IMR-90 (cell line): ENCODE measurements around the gene PSMG4. TPM values are rescaled to one million over a fixed set of nuclear protein-coding genes. Genes with fewer than 3 reads are reported as not detected.

Experiments used
- ATAC-seq: fragments of 200-7000 bp; cut with Tn5 transposase; 2 replicates; pipeline ENCODE4 v1.9.1; 2020; ENCODE audit warnings: low read depth, mild to moderate bottlenecking, moderate library complexity
- BruUV-seq: library from RNA; stranded (reverse); fragments of 400-500 nt; replicated peaks from 2 replicates; lab custom pipeline; 2021; lab: Mats Ljungman, UMichigan
- CTCF ChIA-PET: fragments of 300-600 bp; formaldehyde crosslinking; extraction: SDS; loops from one replicate; lab custom pipeline; 2021; ENCODE audit warnings: antibody characterized with exemption; lab: Yijun Ruan, JAX
- POLR2A ChIA-PET: fragments of 300-600 bp; sonication (Branson Sonifier 250); formaldehyde crosslinking; loops from one replicate; lab custom pipeline; 2022; ENCODE audit warnings: antibody characterized with exemption; ENCODE audit not compliant: unreplicated experiment; lab: Charles Lee
- DNase-seq: peaks from one replicate; pipeline ENCODE4 v3.0.0; 2013
- H2AFZ ChIP-seq: replicated peaks from 2 replicates; pipeline ENCODE3; 2013; ENCODE audit warnings: low read length, mild to moderate bottlenecking; ENCODE audit not compliant: poor library complexity
- H2AK5ac ChIP-seq: 2 replicates; pipeline ENCODE4 v1.6.1; 2013; ENCODE audit warnings: low read depth, low read length, inconsistent platforms
- H2AK9ac ChIP-seq: replicated peaks from 2 replicates; pipeline ENCODE3; 2013; ENCODE audit warnings: mild to moderate bottlenecking, low read depth, low read length, moderate library complexity; ENCODE audit not compliant: poor library complexity
- H2BK120ac ChIP-seq: 2 replicates; pipeline ENCODE4 v1.6.1; 2013; ENCODE audit warnings: low read depth, low read length, inconsistent platforms
- H2BK15ac ChIP-seq: 3 replicates; pipeline ENCODE4 v1.6.1; 2013; ENCODE audit warnings: low read depth, low read length, inconsistent platforms
- H2BK20ac ChIP-seq: 2 replicates; pipeline ENCODE4 v1.6.1; 2013; ENCODE audit warnings: low read depth, mild to moderate bottlenecking, inconsistent platforms, low read length, moderate library complexity
- H2BK5ac ChIP-seq: 2 replicates; pipeline ENCODE4 v1.6.1; 2013; ENCODE audit warnings: mild to moderate bottlenecking, low read depth, low read length, inconsistent platforms; ENCODE audit not compliant: poor library complexity, severe bottlenecking
- H3K14ac ChIP-seq: replicated peaks from 2 replicates; pipeline ENCODE4 v1.6.1; 2013; ENCODE audit warnings: low read depth, low read length, inconsistent platforms
- H3K18ac ChIP-seq: 2 replicates; pipeline ENCODE4 v1.6.1; 2013; ENCODE audit warnings: low read depth, low read length, control low read depth
- H3K23ac ChIP-seq: 2 replicates; pipeline ENCODE4 v1.6.1; 2013; ENCODE audit warnings: low read depth, low read length, inconsistent platforms
- H3K27ac ChIP-seq: 2 replicates; pipeline ENCODE4 v1.5.1; 2013; ENCODE audit warnings: mild to moderate bottlenecking, control low read depth, low read length; ENCODE audit not compliant: insufficient read depth
- H3K27me3 ChIP-seq: 2 replicates; pipeline ENCODE4 v1.6.1; 2013; ENCODE audit warnings: low read length; ENCODE audit not compliant: control insufficient read depth, insufficient read depth
- H3K36me3 ChIP-seq: 2 replicates; pipeline ENCODE4 v1.6.1; 2013; ENCODE audit warnings: low read length, mixed read lengths; ENCODE audit not compliant: control insufficient read depth, insufficient read depth
- H3K4ac ChIP-seq: 2 replicates; pipeline ENCODE4 v1.6.1; 2013; ENCODE audit warnings: low read depth, low read length, inconsistent platforms
- H3K4me1 ChIP-seq: 2 replicates; pipeline ENCODE4 v1.6.1; 2013; ENCODE audit warnings: low read length, mixed read lengths; ENCODE audit not compliant: control insufficient read depth, insufficient read depth
- H3K4me2 ChIP-seq: 2 replicates; pipeline ENCODE4 v1.6.1; 2013; ENCODE audit warnings: low read depth, mild to moderate bottlenecking, control low read depth, low read length, moderate library complexity
- H3K4me3 ChIP-seq: 2 replicates; pipeline ENCODE4 v1.5.1; 2013; ENCODE audit warnings: low read depth, mild to moderate bottlenecking, control low read depth, low read length, moderate library complexity; ENCODE audit not compliant: insufficient read depth
- H3K56ac ChIP-seq: 2 replicates; pipeline ENCODE4 v1.6.1; 2013; ENCODE audit warnings: low read length, inconsistent platforms; ENCODE audit not compliant: insufficient read depth; ENCODE audit errors: extremely low read depth
- H3K79me1 ChIP-seq, 2 experiments: 2 replicates each; pipeline ENCODE4 v1.6.1; 2013; ENCODE audit warnings: low read length in 2 of 2, inconsistent platforms in 1 of 2, low read depth in 1 of 2
- H3K9ac ChIP-seq: 2 replicates; pipeline ENCODE4 v1.6.1; 2013; ENCODE audit warnings: low read depth, low read length, control low read depth
- H3K9me1 ChIP-seq: 2 replicates; pipeline ENCODE4 v1.6.1; 2013; ENCODE audit warnings: low read length, inconsistent platforms; ENCODE audit not compliant: insufficient read depth
- H3K9me3 ChIP-seq: 2 replicates; pipeline ENCODE4 v1.6.1; 2013; ENCODE audit warnings: low read length; ENCODE audit not compliant: control insufficient read depth, insufficient read depth
- H4K20me1 ChIP-seq: 2 replicates; pipeline ENCODE4 v1.6.1; 2013; ENCODE audit warnings: low read length, inconsistent platforms; ENCODE audit not compliant: insufficient read depth
- H4K5ac ChIP-seq: 2 replicates; pipeline ENCODE4 v1.6.1; 2013; ENCODE audit warnings: mild to moderate bottlenecking, low read depth, low read length, control low read depth
- H4K8ac ChIP-seq, 2 experiments: 2 replicates each; pipeline ENCODE4 v1.6.1; 2013; ENCODE audit warnings: low read depth in 2 of 2, low read length in 2 of 2, control low read depth in 1 of 2, inconsistent platforms in 1 of 2
- H4K91ac ChIP-seq: 2 replicates; pipeline ENCODE4 v1.6.1; 2013; ENCODE audit warnings: low read depth, low read length, inconsistent platforms; ENCODE audit not compliant: insufficient read depth
- MXI1 ChIP-seq: IDR thresholded peaks from 2 replicates; pipeline ENCODE4 v1.6.1; 2012; ENCODE audit warnings: low read depth, mild to moderate bottlenecking, low read length, moderate library complexity, borderline replicate concordance
- RFX5 ChIP-seq: IDR thresholded peaks from 2 replicates; pipeline ENCODE4 v1.8.0; 2012; ENCODE audit warnings: low read depth, mild to moderate bottlenecking, low read length, moderate library complexity
- WGBS, 2 experiments: methylation state at CpG; one replicate each; pipeline versions ENCODE4 v1.1.5 to v1.1.7; 2013; ENCODE audit warnings: missing lambda C conversion rate in 2 of 2; ENCODE audit not compliant: insufficient read length in 1 of 2; ENCODE audit errors: extremely low coverage in 2 of 2; 5-methylcytosine and 5-hydroxymethylcytosine counted together
- dilution Hi-C: fragments of 300-500 bp; cut with HindIII; formaldehyde crosslinking; loops from one replicate; pipeline ENCODE4 v1.14.3; 2018; ENCODE audit warnings: low sequenced_read_pairs; ENCODE audit not compliant: unreplicated experiment
- in situ Hi-C: fragments of 300-500 bp; cut with MboI; formaldehyde crosslinking; loops from 3 replicates; pipeline ENCODE4 v1.14.3; 2019; ENCODE audit warnings: low sequenced_read_pairs, inconsistent platforms, mixed read lengths
- intact Hi-C: fragments of 100-400 bp; cut with micrococcal nuclease; formaldehyde crosslinking; loops from 2 replicates; pipeline ENCODE4 v1.10.0; 2022
- polyA plus RNA-seq, 3 experiments: library from polyadenylated mRNA; depleted of rRNA; stranded (reverse); fragments of >200 nt; gene quantifications; 2 replicates each; pipeline ENCODE4 v1.2.3, GENCODE V29; 2012; ENCODE audit warnings: low replicate concordance in 1 of 3
- total RNA-seq: library from RNA; depleted of rRNA; stranded (reverse); fragments of >200 nt; gene quantifications from 2 replicates; pipeline ENCODE4 v1.2.3, GENCODE V29; 2012

PSMG4 gene
- total and polyA plus RNA-seq, 2 of the 4 experiments (the other 2 are of a cell fraction): 5.6 to 13.4 TPM

- peaks cover 42% of the 10 kb centered on the region for H3K27me3 ChIP-seq
Measured at GRCh38 chr6:3226481-3227362, 32.0 kb upstream of the PSMG4 start.

More at GRCh38 chr6:3226481-3227362, 32.0 kb upstream of the PSMG4 start:
- H3K4ac ChIP-seq: 0 out of 2 replicates have a peak overlapping the region, but pooled peaks have one; percentile 19
- H3K56ac ChIP-seq: no peak overlapping the region
- peak overlapping the region; percentile 39; the same call in 1 of the 2 replicates for H2AK5ac ChIP-seq
- no peaks in the 10 kb centered on the region; the same call in 1 of the 2 replicates for H3K4me1 ChIP-seq
- intact Hi-C loops (no loop called here), dilution Hi-C loops (no loop called here), in situ Hi-C loops (no loop called here)
- H2BK20ac ChIP-seq: no peak overlapping the region
- BruUV-seq: no TSS peak
- H3K23ac ChIP-seq: no peak overlapping the region
- DNase-seq (no peak), ATAC-seq (peak; percentile 33)
- H2BK15ac ChIP-seq: no peak overlapping the region
- peak overlapping the region; percentile 21 for H3K9ac ChIP-seq
- no peak overlapping the region for H2BK5ac ChIP-seq
- H2BK120ac ChIP-seq: no peak overlapping the region
- H3K4me3 ChIP-seq: peak overlapping the region; percentile 42
- peaks cover 0 to 4% of the 10 kb centered on the region in 2 experiments; a peak in 1 of 4 replicates for H3K79me1 ChIP-seq
- no peaks in the 10 kb centered on the region for H3K36me3 ChIP-seq
- H3K14ac ChIP-seq: no peak overlapping the region
- CTCF ChIA-PET: no interaction called here
- H2AK9ac ChIP-seq: peak overlapping the region; percentile 83
- no peak overlapping the region for H4K91ac ChIP-seq
- H3K9me3 ChIP-seq: peaks cover 2% of the 10 kb centered on the region; the same call in 1 of the 2 replicates
- H3K4me2 ChIP-seq: peak overlapping the region; percentile 79
- H3K18ac ChIP-seq: no peak overlapping the region
- peak overlapping the region; percentile 77 for H2AFZ ChIP-seq
- H3K27ac ChIP-seq: no peak overlapping the region
- no peak overlapping the region for H4K8ac ChIP-seq
- no peak overlapping the region for H4K5ac ChIP-seq
- 6% methylated on average over 34 of the region's 54 CpGs; no CpG with 5 or more reads in 1 of the 2 experiments for WGBS, 2 experiments
- peaks cover 9% of the 10 kb centered on the region; the same call in 1 of the 2 replicates for H4K20me1 ChIP-seq
- H3K9me1 ChIP-seq: peaks cover 7% of the 10 kb centered on the region; the same call in 1 of the 2 replicates
- POLR2A ChIA-PET: no interaction called here
- TF ChIP-seq RFX5 (no peak), MXI1 (peak; percentile 56; the same call in 1 of the 2 replicates)
